CD14-positive monocyte (primary cell): ENCODE data around the gene CENPT. TPM values are rescaled to one million over a fixed set of nuclear protein-coding genes. Genes with fewer than 3 reads are reported as not detected.

Experiments used
- DNase-seq, 3 donors: peaks; one replicate each; pipeline ENCODE4 v3.0.0-alpha.2; 2011 to 2022
- H2AFZ ChIP-seq: 2 replicates; pipeline ENCODE4 v1.6.0; 2012; ENCODE audit warnings: mild to moderate bottlenecking, low read depth, low read length, inconsistent platforms; ENCODE audit not compliant: insufficient read depth, poor library complexity, severe bottlenecking
- H3K27ac ChIP-seq, 2 donors: 1 replicate in 1 of 2; 2 replicates in 1 of 2; pipeline ENCODE4 v1.5.1; 2012 to 2013; ENCODE audit warnings: low read length in 2 of 2, control low read depth in 1 of 2, inconsistent platforms in 1 of 2, low read depth in 1 of 2, mild to moderate bottlenecking in 1 of 2
- H3K27me3 ChIP-seq, 2 donors: one replicate each; pipeline versions ENCODE4 v1.6.0 to v1.6.1; 2011 to 2013; ENCODE audit warnings: low read length in 2 of 2; ENCODE audit not compliant: control insufficient read depth in 2 of 2, insufficient read depth in 2 of 2
- H3K36me3 ChIP-seq, 2 donors: replicated peaks in 1 of 2; 1 replicate in 1 of 2; 2 replicates in 1 of 2; pipeline versions ENCODE4 v1.5.1 to v1.6.1; 2012 to 2013; ENCODE audit warnings: low read length in 2 of 2, control low read depth in 1 of 2, inconsistent platforms in 1 of 2, mild to moderate bottlenecking in 1 of 2; ENCODE audit not compliant: insufficient read depth in 2 of 2, control insufficient read depth in 1 of 2
- H3K4me1 ChIP-seq, 2 donors: 1 replicate in 1 of 2; 2 replicates in 1 of 2; pipeline versions ENCODE4 v1.5.1 to v1.6.1; 2012 to 2013; ENCODE audit warnings: low read length in 2 of 2, control low read depth in 1 of 2, inconsistent platforms in 1 of 2, mild to moderate bottlenecking in 1 of 2, moderate library complexity in 1 of 2; ENCODE audit not compliant: insufficient read depth in 2 of 2, control insufficient read depth in 1 of 2
- H3K4me2 ChIP-seq: replicated peaks from 2 replicates; pipeline ENCODE3; 2012; ENCODE audit warnings: low read length, moderate library complexity, mild to moderate bottlenecking; ENCODE audit not compliant: poor library complexity, severe bottlenecking; ENCODE audit errors: extremely low read depth
- H3K4me3 ChIP-seq, 3 experiments: fragments of 200-600 bp in 1 of 3; sonication (generic) in 1 of 3; replicated peaks in 1 of 3; 1 replicate in 2 of 3; 2 replicates in 1 of 3; pipeline ENCODE4 v1.5.1; 2011 to 2013; ENCODE audit warnings: low read length in 3 of 3, mild to moderate bottlenecking in 3 of 3, control low read depth in 2 of 3, low read depth in 2 of 3, inconsistent platforms in 1 of 3, moderate library complexity in 1 of 3
- H3K79me2 ChIP-seq: 2 replicates; pipeline ENCODE4 v1.6.0; 2012; ENCODE audit warnings: mild to moderate bottlenecking, control low read depth, inconsistent platforms, low read length, moderate library complexity; ENCODE audit not compliant: insufficient read depth
- H3K9ac ChIP-seq: 2 replicates; pipeline ENCODE4 v1.6.0; 2017; ENCODE audit warnings: low read length, mild to moderate bottlenecking; ENCODE audit not compliant: insufficient read depth, poor library complexity, severe bottlenecking
- H3K9me3 ChIP-seq, 2 donors: replicated peaks in 1 of 2; 1 replicate in 1 of 2; 2 replicates in 1 of 2; pipeline versions ENCODE4 v1.5.1 to v1.6.1; 2012 to 2013; ENCODE audit warnings: low read length in 2 of 2, control low read depth in 1 of 2; ENCODE audit not compliant: control insufficient read depth in 1 of 2, insufficient read depth in 1 of 2
- H4K20me1 ChIP-seq: 2 replicates; pipeline ENCODE4 v1.6.0; 2012; ENCODE audit warnings: mild to moderate bottlenecking, low read length, control low read depth, moderate library complexity; ENCODE audit not compliant: insufficient read depth
- H3K27ac Mint-ChIP-seq, 7 donors: one replicate each; pipeline ENCODE4 v1.8.0; 2020; ENCODE audit warnings: mild to moderate bottlenecking in 7 of 7, mixed read lengths in 7 of 7, moderate library complexity in 6 of 7, inconsistent platforms in 2 of 7
- H3K27me3 Mint-ChIP-seq, 3 donors: one replicate each; pipeline ENCODE4 v1.8.0; 2021 to 2022; ENCODE audit warnings: low read depth in 3 of 3, mild to moderate bottlenecking in 3 of 3, mixed read lengths in 3 of 3, moderate library complexity in 3 of 3, inconsistent platforms in 1 of 3
- H3K36me3 Mint-ChIP-seq, 2 donors: one replicate each; pipeline ENCODE4 v1.8.0; 2020; ENCODE audit warnings: mixed read lengths in 2 of 2, inconsistent platforms in 1 of 2, mild to moderate bottlenecking in 1 of 2
- H3K4me1 Mint-ChIP-seq: one replicate; pipeline ENCODE4 v1.8.0; 2020; ENCODE audit warnings: mild to moderate bottlenecking, mixed read lengths
- H3K4me3 Mint-ChIP-seq, 2 donors: one replicate each; pipeline ENCODE4 v1.8.0; 2020; ENCODE audit warnings: mild to moderate bottlenecking in 2 of 2, mixed read lengths in 2 of 2, moderate library complexity in 1 of 2
- H3K9me3 Mint-ChIP-seq, 7 donors: one replicate each; pipeline ENCODE4 v1.8.0; 2020 to 2022; ENCODE audit warnings: mixed read lengths in 7 of 7, mild to moderate bottlenecking in 6 of 7, moderate library complexity in 6 of 7, inconsistent platforms in 2 of 7
- WGBS: methylation state at CpG from one replicate; pipeline ENCODE4 v1.1.5; 2013; ENCODE audit warnings: missing lambda C conversion rate; ENCODE audit not compliant: insufficient coverage; 5-methylcytosine and 5-hydroxymethylcytosine counted together
- intact Hi-C, 2 donors: fragments of 100-400 bp; cut with micrococcal nuclease; formaldehyde crosslinking; loops; one replicate each; pipeline versions ENCODE4 v1.15.0 to v1.15.1; 2023
- polyA plus RNA-seq, 3 donors: library from polyadenylated mRNA; depleted of rRNA in 1 of 3; unstranded in 2 of 3; stranded (reverse) in 1 of 3; fragments of 300-500 nt in 2 of 3; fragments of >200 nt in 1 of 3; fragmentation: Illumina TruSeq in 2 of 3; gene quantifications; 1 replicate in 2 of 3; 2 replicates in 1 of 3; pipeline ENCODE4 v1.2.3, GENCODE V29; 2012 to 2021
- TF ChIP-seq, protein P1 (sequence below): fragments of 200-600 bp; IDR thresholded peaks from one replicate; pipeline ENCODE4 v1.8.0; 2022; ENCODE audit warnings: antibody characterized with exemption, mild to moderate bottlenecking

Gene CENPT
- polyA plus RNA-seq, 3 donors = 8.3 to 120 (median 12.4) TPM

DNA sequence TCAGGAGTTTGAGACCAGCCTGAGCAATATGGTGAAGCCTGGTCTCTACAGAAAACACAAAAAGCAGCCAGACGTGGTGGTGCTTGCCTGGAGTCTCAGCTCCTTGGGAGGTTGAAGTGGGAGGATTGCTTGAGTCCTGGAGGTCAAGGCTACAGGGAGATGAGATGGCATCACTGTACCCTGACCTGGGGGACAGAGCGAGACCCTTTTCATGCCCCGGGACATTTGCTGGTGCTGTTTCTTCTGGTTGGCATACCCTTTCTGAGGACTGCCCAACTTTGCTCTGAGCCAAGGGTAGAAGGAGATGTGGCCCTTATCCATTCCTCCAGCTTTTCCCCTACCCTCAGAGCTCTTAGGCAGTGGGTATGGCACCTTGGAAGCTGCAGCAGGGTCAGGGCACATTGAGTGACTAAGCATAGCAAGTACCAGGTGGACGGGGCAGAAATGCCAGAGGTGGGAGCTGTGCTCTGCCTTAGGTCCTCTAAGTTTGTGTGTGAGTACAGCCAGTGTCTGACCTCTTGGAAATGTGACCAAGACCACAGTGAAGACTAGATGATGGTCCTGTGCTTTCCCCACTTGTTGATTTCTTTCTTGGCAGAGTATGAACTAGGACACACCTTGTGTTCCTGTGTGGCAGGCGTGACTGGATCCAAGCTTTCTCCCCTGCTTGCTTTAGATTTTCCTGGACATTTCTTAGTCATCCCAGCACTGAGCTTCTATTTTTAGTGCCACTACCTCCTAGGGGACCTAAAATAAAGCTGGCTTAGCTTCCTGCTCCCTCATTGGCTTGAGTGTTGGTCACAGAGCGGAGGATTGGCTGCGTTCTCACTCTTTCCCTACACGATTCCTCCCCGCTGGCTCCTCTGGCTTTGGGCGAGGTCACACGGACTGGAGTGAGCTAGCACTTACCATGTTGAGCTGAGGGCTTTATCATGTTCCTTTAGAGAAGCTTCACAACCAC is 15.4 kb upstream of the CENPT start:
- no peak for DNase-seq
- H3K36me3 ChIP-seq = peaks cover 23 to 65% of the 10 kb centered on the region in 2 donors
- Mint-ChIP-seq H3K4me3 (no peak overlapping the region), H3K27ac (peak overlapping the region in 4 of 7 donors; percentile 39 to 78 (median 62)), H3K4me1 (peaks cover 12% of the 10 kb centered on the region), H3K36me3 (peaks cover 41 to 50% of the 10 kb centered on the region in 2 donors), H3K9me3 (peaks cover 0 to under 1% (median 0%) of the 10 kb centered on the region in 7 donors), H3K27me3 (no peaks in the 10 kb centered on the region)
- no peaks in the 10 kb centered on the region for H3K9me3 ChIP-seq
- TF ChIP-seq, protein P1, sequence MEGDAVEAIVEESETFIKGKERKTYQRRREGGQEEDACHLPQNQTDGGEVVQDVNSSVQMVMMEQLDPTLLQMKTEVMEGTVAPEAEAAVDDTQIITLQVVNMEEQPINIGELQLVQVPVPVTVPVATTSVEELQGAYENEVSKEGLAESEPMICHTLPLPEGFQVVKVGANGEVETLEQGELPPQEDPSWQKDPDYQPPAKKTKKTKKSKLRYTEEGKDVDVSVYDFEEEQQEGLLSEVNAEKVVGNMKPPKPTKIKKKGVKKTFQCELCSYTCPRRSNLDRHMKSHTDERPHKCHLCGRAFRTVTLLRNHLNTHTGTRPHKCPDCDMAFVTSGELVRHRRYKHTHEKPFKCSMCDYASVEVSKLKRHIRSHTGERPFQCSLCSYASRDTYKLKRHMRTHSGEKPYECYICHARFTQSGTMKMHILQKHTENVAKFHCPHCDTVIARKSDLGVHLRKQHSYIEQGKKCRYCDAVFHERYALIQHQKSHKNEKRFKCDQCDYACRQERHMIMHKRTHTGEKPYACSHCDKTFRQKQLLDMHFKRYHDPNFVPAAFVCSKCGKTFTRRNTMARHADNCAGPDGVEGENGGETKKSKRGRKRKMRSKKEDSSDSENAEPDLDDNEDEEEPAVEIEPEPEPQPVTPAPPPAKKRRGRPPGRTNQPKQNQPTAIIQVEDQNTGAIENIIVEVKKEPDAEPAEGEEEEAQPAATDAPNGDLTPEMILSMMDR = no peak
- no peak overlapping the region for H2AFZ ChIP-seq
- no peak overlapping the region for H3K4me2 ChIP-seq
- peaks cover 21% of the 10 kb centered on the region for H4K20me1 ChIP-seq
- H3K79me2 ChIP-seq = peaks cover 62% of the 10 kb centered on the region
- no peak overlapping the region for H3K9ac ChIP-seq
- H3K4me3 ChIP-seq = no peak overlapping the region
- H3K4me1 ChIP-seq = peaks cover 0 to 5% of the 10 kb centered on the region in 2 donors
- intact Hi-C loops = no loop called here
- 97% methylated on average over 7 of the region's 11 CpGs for WGBS
- H3K27ac ChIP-seq = no peak overlapping the region
- H3K27me3 ChIP-seq = no peaks in the 10 kb centered on the region

DNA sequence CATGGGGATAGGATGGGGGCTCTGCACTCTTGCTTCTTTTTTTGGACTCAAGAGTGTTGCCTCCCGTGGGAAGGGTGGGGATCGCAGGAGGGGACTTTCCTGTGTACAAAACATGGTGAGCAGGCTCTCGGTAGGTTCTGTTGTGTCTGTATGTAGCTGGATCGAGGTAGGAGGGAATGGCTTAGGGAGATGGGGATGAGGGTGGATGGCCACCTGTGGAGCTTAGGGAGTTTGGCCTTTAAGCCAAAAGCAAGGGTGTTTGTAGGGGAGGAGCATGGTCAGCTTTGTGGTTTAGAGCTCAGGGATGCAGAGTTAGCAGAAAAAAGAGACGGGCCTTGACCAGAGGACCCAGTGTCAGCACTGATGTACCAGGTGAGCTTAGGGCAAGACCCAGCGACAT is 14.4 kb upstream of the CENPT start:
- WGBS = 96% methylated on average over 3 of the region's 6 CpGs
- H3K27me3 Mint-ChIP-seq = no peaks in the 10 kb centered on the region
- H3K79me2 ChIP-seq = peaks cover 72% of the 10 kb centered on the region

More for the DNA sequence above, 14.4 kb upstream of the CENPT start:
- Histone ChIP-seq H2AFZ (no peak overlapping the region), H4K20me1 (peaks cover 31% of the 10 kb centered on the region), H3K27me3 (no peaks in the 10 kb centered on the region), H3K36me3 (peaks cover 22 to 55% of the 10 kb centered on the region in 2 donors), H3K4me1 (peaks cover 4 to 12% of the 10 kb centered on the region in 2 donors), H3K27ac (peak overlapping the region in 1 of 2 donors; percentile 59), H3K9ac (no peak overlapping the region), H3K9me3 (no peaks in the 10 kb centered on the region), H3K4me2 (no peak overlapping the region), H3K4me3 (no peak overlapping the region)
- no peak for DNase-seq
- intact Hi-C loops = no loop called here
- peaks cover 0 to 2% (median 0%) of the 10 kb centered on the region in 7 donors for H3K9me3 Mint-ChIP-seq
- H3K27ac Mint-ChIP-seq = peak overlapping the region in 3 of 7 donors; percentile 56 to 58 (median 56)
- H3K36me3 Mint-ChIP-seq = peaks cover 35 to 41% of the 10 kb centered on the region in 2 donors
- no peak overlapping the region for H3K4me3 Mint-ChIP-seq
- peaks cover 23% of the 10 kb centered on the region for H3K4me1 Mint-ChIP-seq
- TF ChIP-seq, protein P1 = no peak
